ENCODE results near the gene PRXL2A.
"Not testable (repeated sequence)": the region's sequence is repeated elsewhere in the genome, so short reads cannot be mapped to it uniquely, and the experiment has no call there.

PRXL2A gene

DNA sequence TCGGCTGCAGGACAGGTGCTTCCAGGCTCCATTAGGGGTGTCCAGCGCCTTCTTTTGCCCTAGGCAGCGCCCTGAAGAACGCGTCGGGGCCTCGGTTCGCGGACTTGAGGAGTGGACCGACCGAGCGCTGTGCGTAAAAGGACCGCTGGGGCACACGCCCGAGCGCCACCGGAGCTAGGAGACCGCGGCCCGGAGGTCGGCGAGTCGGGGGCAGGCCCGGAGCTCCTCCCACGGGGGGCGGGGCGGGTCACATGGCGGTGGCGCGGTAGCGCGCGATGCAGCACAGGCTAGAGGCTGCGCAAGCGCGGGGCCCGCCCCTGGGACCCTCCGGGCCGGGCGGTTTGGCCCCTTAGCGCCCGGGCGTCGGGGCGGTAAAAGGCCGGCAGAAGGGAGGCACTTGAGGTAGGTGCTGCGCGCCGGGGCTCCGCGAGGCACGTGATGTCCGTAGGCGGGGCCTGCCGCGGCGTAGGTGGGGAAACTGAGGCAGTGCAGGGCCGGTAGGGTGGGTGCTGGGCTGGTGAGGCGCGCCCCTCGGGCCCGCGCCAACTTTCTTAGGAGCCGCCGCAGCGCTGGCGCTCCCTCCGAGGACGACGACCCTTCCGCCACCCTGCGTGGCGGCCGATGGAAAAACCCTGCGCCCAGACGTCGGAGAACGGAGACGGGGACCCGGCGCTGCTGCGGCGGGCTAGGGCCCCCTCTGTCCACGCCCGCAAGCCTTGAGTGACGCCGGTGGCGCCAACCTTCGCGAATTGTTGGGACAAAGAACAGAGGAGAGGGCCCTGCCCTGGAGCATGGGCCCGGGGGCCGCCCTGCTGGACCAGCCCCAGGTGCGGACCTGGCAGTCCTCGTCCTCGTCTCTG lies at the start of gene PRXL2A:
Gene PRXL2A, plus strand, starts transcription at position 310 of the 860 bp plus-strand sequence. CDS start 11,917 bp downstream, outside the sequence.
- Histone ChIP-seq H3K36me3 (ENCODE audit: control insufficient read depth, insufficient read depth, low read length, severe bottlenecking) (no peaks in the 10 kb centered on the region), H3K27me3 (replicated peaks; ENCODE audit: control insufficient read depth, insufficient read depth, low read length) (no peaks in the 10 kb centered on the region), H3K9ac (ENCODE audit: low read length) (peak within 1 kb of the TSS; percentile 80), H3K9me3 (ENCODE audit: control insufficient read depth, low read length) (no peaks in the 10 kb centered on the region), H3K4me3 (ENCODE audit: low read length) (peak within 1 kb of the TSS; percentile 79), H3K4me1 (ENCODE audit: control insufficient read depth, insufficient read depth, low read length) (peaks cover 48% of the 10 kb centered on the region)
- peak; percentile 80 for DNase-seq (ENCODE audit: low read depth)

DNA sequence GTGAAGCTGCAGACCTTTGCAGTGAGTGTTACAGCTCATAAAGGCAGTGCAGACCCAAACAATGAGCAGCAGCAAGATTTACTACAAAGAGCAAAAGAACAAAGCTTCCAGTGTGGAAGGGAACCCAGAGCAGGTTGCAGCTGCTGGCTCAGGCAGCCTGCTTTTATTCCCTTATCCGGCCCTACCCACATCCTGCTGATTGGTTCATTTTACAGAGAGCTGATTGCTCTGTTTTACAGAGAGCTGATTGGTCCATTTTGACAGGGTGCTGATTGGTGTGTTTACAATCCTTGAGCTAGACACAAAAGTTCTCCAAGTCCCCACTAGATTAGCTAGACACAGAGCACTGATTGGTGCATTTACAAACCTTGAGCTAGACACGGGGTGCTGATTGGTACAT lies 49.4 kb upstream of the PRXL2A start:
- not testable (repeated sequence) for H3K4me1 ChIP-seq (ENCODE audit: control insufficient read depth, insufficient read depth, low read length); H3K4me3 ChIP-seq (ENCODE audit: low read length); H3K36me3 ChIP-seq (ENCODE audit: control insufficient read depth, insufficient read depth, low read length, severe bottlenecking); H3K9me3 ChIP-seq (ENCODE audit: control insufficient read depth, low read length); H3K9ac ChIP-seq (ENCODE audit: low read length); DNase-seq (ENCODE audit: low read depth)
- H3K27me3 ChIP-seq (replicated peaks; ENCODE audit: control insufficient read depth, insufficient read depth, low read length) = peaks cover 27% of the 10 kb centered on the region

DNA sequence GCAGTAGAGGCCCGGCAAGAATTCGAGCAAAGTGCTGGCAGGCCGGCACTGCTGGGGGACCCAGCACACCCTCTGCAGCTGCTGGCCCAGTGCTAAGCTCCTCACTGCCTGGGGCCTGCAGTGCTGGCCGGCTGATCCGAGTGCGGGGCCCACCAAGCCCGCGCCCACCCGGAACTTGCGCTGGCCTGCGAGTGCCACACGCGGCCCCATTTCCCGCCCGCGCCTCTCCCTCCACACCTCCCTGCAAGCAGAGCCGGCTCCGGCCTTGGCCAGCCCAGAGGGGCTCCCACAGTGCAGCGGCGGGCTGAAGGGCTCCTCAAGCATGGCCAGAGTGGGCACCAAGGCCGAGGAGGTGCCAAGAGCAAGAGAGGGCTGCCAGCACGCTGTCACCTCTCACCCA lies 48.7 kb upstream of the PRXL2A start:
- no peak overlapping the region for H3K4me3 ChIP-seq (ENCODE audit: low read length)
- H3K4me1 ChIP-seq (ENCODE audit: control insufficient read depth, insufficient read depth, low read length) = no peaks in the 10 kb centered on the region
- H3K9ac ChIP-seq (ENCODE audit: low read length) = no peak overlapping the region
- H3K27me3 ChIP-seq (replicated peaks; ENCODE audit: control insufficient read depth, insufficient read depth, low read length) = peaks cover 27% of the 10 kb centered on the region
- H3K9me3 ChIP-seq (ENCODE audit: control insufficient read depth, low read length) = peaks cover 6% of the 10 kb centered on the region
- DNase-seq (ENCODE audit: low read depth) = no peak
- H3K36me3 ChIP-seq (ENCODE audit: control insufficient read depth, insufficient read depth, low read length, severe bottlenecking) = no peaks in the 10 kb centered on the region

GRCh38 chr10:80365510-80365909 lies 42.8 kb upstream of the PRXL2A start:
- Histone ChIP-seq H3K9me3 (ENCODE audit: control insufficient read depth, low read length) (peaks cover 42% of the 10 kb centered on the region), H3K36me3 (ENCODE audit: control insufficient read depth, insufficient read depth, low read length, severe bottlenecking) (no peaks in the 10 kb centered on the region), H3K4me1 (ENCODE audit: control insufficient read depth, insufficient read depth, low read length) (no peaks in the 10 kb centered on the region), H3K9ac (ENCODE audit: low read length) (no peak overlapping the region), H3K27me3 (replicated peaks; ENCODE audit: control insufficient read depth, insufficient read depth, low read length) (peaks cover 3% of the 10 kb centered on the region), H3K4me3 (ENCODE audit: low read length) (no peak overlapping the region)
- DNase-seq (ENCODE audit: low read depth) = no peak

GRCh38 chr10:80371467-80371866 lies 36.9 kb upstream of the PRXL2A start:
- H3K9me3 ChIP-seq (ENCODE audit: control insufficient read depth, low read length) = peaks cover 26% of the 10 kb centered on the region
- peaks cover 3% of the 10 kb centered on the region for H3K27me3 ChIP-seq (replicated peaks; ENCODE audit: control insufficient read depth, insufficient read depth, low read length)
- no peak overlapping the region for H3K9ac ChIP-seq (ENCODE audit: low read length)
- no peaks in the 10 kb centered on the region for H3K36me3 ChIP-seq (ENCODE audit: control insufficient read depth, insufficient read depth, low read length, severe bottlenecking)
- DNase-seq (ENCODE audit: low read depth) = no peak
- H3K4me3 ChIP-seq (ENCODE audit: low read length) = no peak overlapping the region
- H3K4me1 ChIP-seq (ENCODE audit: control insufficient read depth, insufficient read depth, low read length) = no peaks in the 10 kb centered on the region

DNA sequence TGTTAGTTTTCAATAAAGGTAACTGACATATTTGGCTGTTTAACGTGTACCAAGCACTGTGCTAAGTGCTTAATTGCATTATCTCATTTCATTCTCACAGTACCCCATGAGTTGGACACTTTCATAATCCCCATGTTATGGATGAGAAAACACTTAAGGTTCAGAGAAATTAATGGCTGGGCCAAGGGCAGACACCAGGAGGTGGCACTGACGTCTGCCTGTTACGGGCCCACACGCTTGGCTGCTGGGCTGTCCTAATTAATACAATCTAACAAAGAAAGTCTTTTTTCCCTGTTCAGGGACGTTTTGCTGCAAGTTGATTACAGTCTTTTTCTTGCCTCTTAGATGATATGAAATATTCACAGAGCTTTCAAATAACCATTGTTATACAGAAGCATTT lies 35.7 kb upstream of the PRXL2A start:
- H3K9me3 ChIP-seq (ENCODE audit: control insufficient read depth, low read length) = peaks cover 14% of the 10 kb centered on the region
- no peak for DNase-seq (ENCODE audit: low read depth)
- H3K4me1 ChIP-seq (ENCODE audit: control insufficient read depth, insufficient read depth, low read length) = no peaks in the 10 kb centered on the region
- H3K9ac ChIP-seq (ENCODE audit: low read length) = no peak overlapping the region
- H3K27me3 ChIP-seq (replicated peaks; ENCODE audit: control insufficient read depth, insufficient read depth, low read length) = peaks cover 14% of the 10 kb centered on the region
- no peak overlapping the region for H3K4me3 ChIP-seq (ENCODE audit: low read length)
- no peaks in the 10 kb centered on the region for H3K36me3 ChIP-seq (ENCODE audit: control insufficient read depth, insufficient read depth, low read length, severe bottlenecking)

DNA sequence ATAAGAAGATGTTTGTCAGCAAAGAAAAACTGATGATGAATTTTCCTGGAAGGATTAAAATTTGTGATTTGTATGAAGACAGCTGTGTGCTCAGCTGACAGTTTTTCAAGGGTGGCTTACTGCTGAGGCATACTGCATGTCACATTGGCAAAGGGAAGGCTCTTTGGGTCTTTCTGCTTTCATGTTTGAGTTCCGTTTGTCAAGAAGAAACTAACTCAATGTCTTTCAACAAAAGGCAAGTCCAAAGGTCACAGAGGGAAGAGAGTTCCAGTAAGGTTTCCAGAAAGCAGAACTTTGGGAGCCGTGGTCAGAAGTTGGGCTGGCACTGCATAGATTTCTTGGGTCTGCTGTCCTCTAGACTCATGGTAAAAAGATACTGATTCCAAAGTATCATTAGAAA lies 34.8 kb upstream of the PRXL2A start:
- H3K4me1 ChIP-seq (ENCODE audit: control insufficient read depth, insufficient read depth, low read length) = no peaks in the 10 kb centered on the region
- peaks cover 15% of the 10 kb centered on the region for H3K27me3 ChIP-seq (replicated peaks; ENCODE audit: control insufficient read depth, insufficient read depth, low read length)
- no peaks in the 10 kb centered on the region for H3K36me3 ChIP-seq (ENCODE audit: control insufficient read depth, insufficient read depth, low read length, severe bottlenecking)
- no peak overlapping the region for H3K4me3 ChIP-seq (ENCODE audit: low read length)
- no peak overlapping the region for H3K9ac ChIP-seq (ENCODE audit: low read length)
- H3K9me3 ChIP-seq (ENCODE audit: control insufficient read depth, low read length) = peaks cover 5% of the 10 kb centered on the region
- DNase-seq (ENCODE audit: low read depth) = no peak

DNA sequence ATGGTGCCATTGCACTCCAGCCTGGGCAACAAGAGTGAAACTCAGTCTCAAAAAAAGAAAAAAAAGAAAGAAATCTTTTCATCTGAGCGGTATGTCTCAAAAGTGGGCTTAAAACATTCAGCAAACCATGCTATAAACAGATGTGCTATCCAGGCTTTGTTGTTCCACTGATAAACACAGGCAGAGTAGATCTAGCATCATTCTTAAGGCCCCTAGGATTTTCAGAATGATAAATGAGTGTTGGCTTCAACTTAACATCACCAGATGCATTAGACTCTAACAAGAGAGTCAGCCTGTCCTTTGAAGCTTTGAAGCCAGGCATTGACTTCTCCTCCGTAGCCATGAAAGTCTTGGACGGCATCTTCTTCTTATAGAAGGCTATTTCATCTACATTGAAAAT lies 28.6 kb upstream of the PRXL2A start:
- Histone ChIP-seq H3K4me3 (ENCODE audit: low read length) (no peak overlapping the region), H3K36me3 (ENCODE audit: control insufficient read depth, insufficient read depth, low read length, severe bottlenecking) (no peaks in the 10 kb centered on the region), H3K4me1 (ENCODE audit: control insufficient read depth, insufficient read depth, low read length) (peaks cover 6% of the 10 kb centered on the region), H3K9me3 (ENCODE audit: control insufficient read depth, low read length) (no peaks in the 10 kb centered on the region), H3K9ac (ENCODE audit: low read length) (no peak overlapping the region), H3K27me3 (replicated peaks; ENCODE audit: control insufficient read depth, insufficient read depth, low read length) (peaks cover 15% of the 10 kb centered on the region)
- DNase-seq (ENCODE audit: low read depth) = no peak

DNA sequence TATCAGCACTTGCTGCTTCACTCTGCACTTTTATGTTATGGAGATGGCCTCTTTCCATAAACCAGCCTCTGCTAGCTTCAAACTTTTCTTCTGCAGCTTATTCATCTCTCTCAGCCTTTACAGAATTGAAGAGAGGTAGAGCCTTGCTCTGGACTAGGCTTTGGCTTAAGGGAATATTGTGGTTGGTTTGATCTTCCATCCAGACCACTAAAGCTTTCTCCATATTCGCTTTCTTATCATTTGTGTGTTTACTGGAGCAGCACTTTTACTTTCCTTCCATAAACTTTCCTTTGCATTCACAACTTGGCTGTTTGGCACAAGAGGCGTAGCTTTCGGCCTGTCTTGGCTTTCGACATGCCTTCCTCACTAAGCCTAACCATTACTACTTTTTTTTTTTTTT lies 28.2 kb upstream of the PRXL2A start:
- DNase-seq (ENCODE audit: low read depth) = no peak
- H3K4me1 ChIP-seq (ENCODE audit: control insufficient read depth, insufficient read depth, low read length) = peaks cover 6% of the 10 kb centered on the region
- no peaks in the 10 kb centered on the region for H3K9me3 ChIP-seq (ENCODE audit: control insufficient read depth, low read length)
- no peaks in the 10 kb centered on the region for H3K36me3 ChIP-seq (ENCODE audit: control insufficient read depth, insufficient read depth, low read length, severe bottlenecking)
- no peak overlapping the region for H3K9ac ChIP-seq (ENCODE audit: low read length)
- no peak overlapping the region for H3K4me3 ChIP-seq (ENCODE audit: low read length)
- peaks cover 15% of the 10 kb centered on the region for H3K27me3 ChIP-seq (replicated peaks; ENCODE audit: control insufficient read depth, insufficient read depth, low read length)

DNA sequence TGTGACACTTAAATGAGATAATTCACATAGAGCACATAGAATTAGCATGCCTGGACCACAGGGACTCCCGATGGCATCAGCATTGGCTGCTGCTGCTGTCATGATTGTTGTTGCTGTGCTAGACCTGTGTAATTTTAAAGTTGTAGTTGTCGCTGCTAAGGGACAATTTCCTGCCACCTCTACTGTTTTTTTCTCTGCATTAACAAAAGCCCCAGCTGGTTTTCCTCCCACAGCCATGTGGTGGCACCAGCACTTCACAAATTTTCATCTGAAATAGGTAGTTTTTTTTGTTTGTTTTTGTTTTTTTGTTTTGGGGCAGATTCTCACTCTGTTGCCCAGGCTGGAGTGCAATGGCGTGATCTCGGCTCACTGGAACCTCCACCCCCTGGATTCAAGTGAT lies 25.4 kb upstream of the PRXL2A start:
- Histone ChIP-seq H3K9me3 (ENCODE audit: control insufficient read depth, low read length) (no peaks in the 10 kb centered on the region), H3K27me3 (replicated peaks; ENCODE audit: control insufficient read depth, insufficient read depth, low read length) (no peaks in the 10 kb centered on the region), H3K36me3 (ENCODE audit: control insufficient read depth, insufficient read depth, low read length, severe bottlenecking) (no peaks in the 10 kb centered on the region), H3K4me1 (ENCODE audit: control insufficient read depth, insufficient read depth, low read length) (peaks cover 29% of the 10 kb centered on the region), H3K4me3 (ENCODE audit: low read length) (no peak overlapping the region), H3K9ac (ENCODE audit: low read length) (no peak overlapping the region)
- peak; percentile 79 for DNase-seq (ENCODE audit: low read depth)

DNA sequence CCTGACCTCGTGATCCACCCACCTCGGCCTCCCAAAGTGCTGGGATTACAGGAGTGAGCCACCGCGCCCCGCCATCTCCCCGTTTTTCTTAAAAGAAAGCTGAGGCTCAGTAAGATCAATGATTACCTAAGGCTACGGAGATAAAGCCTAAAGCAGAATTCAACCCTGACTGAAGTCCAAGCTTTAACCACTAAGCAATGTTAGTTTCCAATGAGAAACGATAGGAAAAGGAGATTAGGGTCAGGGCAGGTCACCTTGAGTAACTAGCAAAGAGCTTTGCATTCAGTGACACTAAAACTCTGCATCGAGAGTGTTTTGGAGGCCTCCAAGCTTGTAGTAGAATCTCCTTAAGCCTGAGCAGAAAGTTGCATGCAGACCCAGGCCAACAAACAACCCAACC lies 17.6 kb upstream of the PRXL2A start:
- no peak for DNase-seq (ENCODE audit: low read depth)
- no peaks in the 10 kb centered on the region for H3K27me3 ChIP-seq (replicated peaks; ENCODE audit: control insufficient read depth, insufficient read depth, low read length)
- H3K4me1 ChIP-seq (ENCODE audit: control insufficient read depth, insufficient read depth, low read length) = peaks cover 48% of the 10 kb centered on the region
- no peak overlapping the region for H3K4me3 ChIP-seq (ENCODE audit: low read length)
- no peaks in the 10 kb centered on the region for H3K9me3 ChIP-seq (ENCODE audit: control insufficient read depth, low read length)
- no peak overlapping the region for H3K9ac ChIP-seq (ENCODE audit: low read length)
- no peaks in the 10 kb centered on the region for H3K36me3 ChIP-seq (ENCODE audit: control insufficient read depth, insufficient read depth, low read length, severe bottlenecking)

DNA sequence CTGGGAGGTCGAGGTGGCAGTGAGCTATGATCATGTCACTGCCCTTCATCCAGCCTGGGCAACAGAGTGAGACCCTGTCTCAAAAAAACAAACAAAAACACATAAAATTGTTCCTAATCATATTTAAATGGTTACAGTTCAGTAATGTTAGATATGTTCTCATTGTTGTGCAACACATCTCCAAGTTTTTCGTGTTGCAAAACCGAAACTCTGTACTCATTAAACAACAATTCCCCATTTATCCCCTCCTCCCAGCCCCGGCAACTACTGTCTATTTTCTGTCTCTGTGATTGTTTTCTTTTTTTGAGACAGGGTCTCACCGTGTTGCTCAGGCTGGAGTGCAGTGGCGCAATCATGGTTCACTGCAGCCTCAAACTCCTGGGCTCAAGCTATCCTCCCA lies 16.1 kb upstream of the PRXL2A start:
- Histone ChIP-seq H3K9ac (ENCODE audit: low read length) (peak overlapping the region; percentile 63), H3K27me3 (replicated peaks; ENCODE audit: control insufficient read depth, insufficient read depth, low read length) (no peaks in the 10 kb centered on the region), H3K4me1 (ENCODE audit: control insufficient read depth, insufficient read depth, low read length) (peaks cover 33% of the 10 kb centered on the region), H3K4me3 (ENCODE audit: low read length) (peak overlapping the region; percentile 55), H3K9me3 (ENCODE audit: control insufficient read depth, low read length) (no peaks in the 10 kb centered on the region), H3K36me3 (ENCODE audit: control insufficient read depth, insufficient read depth, low read length, severe bottlenecking) (no peaks in the 10 kb centered on the region)
- DNase-seq (ENCODE audit: low read depth) = peak; percentile 68
